Lower leg skin (tissue), 4 donors: ENCODE measurements around the gene KAZN. TPM values are rescaled to one million over a fixed set of nuclear protein-coding genes. Genes with fewer than 3 reads are reported as not detected.

ENCODE experiments used
- DNase-seq, 2 donors: peaks; one replicate each; pipeline ENCODE4 v3.0.0-alpha.2; 2019; ENCODE audit warnings: low spot score in 2 of 2
- H3K4me3 ChIP-seq: fragments of 200-600 bp; sonication (generic); 2 replicates; pipeline ENCODE4 v1.5.1; 2017; ENCODE audit warnings: mild to moderate bottlenecking, low read depth; ENCODE audit not compliant: poor library complexity, severe bottlenecking
- CTCF ChIP-seq, 3 donors: fragments of 450-650 bp; IDR thresholded peaks; one replicate each; pipeline ENCODE4 v1.5.1; 2016; ENCODE audit warnings: antibody characterized with exemption in 3 of 3, mild to moderate bottlenecking in 3 of 3, moderate library complexity in 2 of 3
- POLR2A ChIP-seq, 2 donors: fragments of 450-650 bp; IDR thresholded peaks; one replicate each; pipeline ENCODE4 v1.6.1; 2016 to 2017; ENCODE audit warnings: antibody characterized with exemption in 2 of 2, mild to moderate bottlenecking in 1 of 2, moderate library complexity in 1 of 2
- WGBS, 2 donors: methylation state at CpG; one replicate each; pipeline ENCODE4 v1.1.5; 2018; 5-methylcytosine and 5-hydroxymethylcytosine counted together
- intact Hi-C: fragments of 100-400 bp; cut with DNase I; formaldehyde crosslinking; loops from one replicate; pipeline ENCODE4 v1.15.0; 2023; ENCODE audit warnings: low total_unique reads
- total RNA-seq, 4 donors: library from RNA; depleted of rRNA; stranded (reverse); fragments of >200 nt; gene quantifications; one replicate each; pipeline ENCODE4 v1.1.0, GENCODE V29; 2016

The KAZN gene
- total RNA-seq, 4 donors from 2014 or later, result 21.4 to 36.0 (median 28.4) TPM

DNA sequence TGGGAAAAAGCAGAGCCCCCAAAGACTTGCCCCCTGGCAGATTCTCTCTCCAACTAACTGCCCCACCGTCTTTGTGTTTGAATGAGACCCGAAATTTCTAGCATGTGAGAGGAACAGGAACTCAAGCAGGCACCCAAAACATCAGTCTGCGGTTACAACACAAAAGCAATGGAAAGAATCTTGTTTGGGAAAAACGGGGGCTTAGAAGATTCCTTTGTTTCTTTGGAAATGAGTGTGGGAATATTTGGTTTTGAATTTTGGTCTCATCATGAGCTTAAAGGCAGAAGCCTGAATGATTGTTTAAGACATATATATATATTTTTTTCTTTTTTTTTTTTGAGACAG is 366.2 kb downstream of the KAZN start:
- TF ChIP-seq POLR2A (IDR thresholded peaks at IDR 0.05) (no peak), CTCF (IDR thresholded peaks at IDR 0.05) (no peak)
- intact Hi-C loops, result no loop called here
- DNase-seq, result no peak
- no peak overlapping the region for H3K4me3 ChIP-seq
- 61% methylated on average over 4 of the region's 4 CpGs for WGBS, 2 donors

- TF ChIP-seq CTCF (IDR thresholded peaks at IDR 0.05) (no peak), POLR2A (IDR thresholded peaks at IDR 0.05) (no peak)
- peak; percentile 84 to 95 for DNase-seq
- H3K4me3 ChIP-seq, result no peak overlapping the region
- 47 to 58% methylated on average over 15 of the region's 15 CpGs for WGBS, 2 donors
- intact Hi-C loops, result no loop called here
Measured at GRCh38 chr1:14968251-14968851, 369.9 kb downstream of the KAZN start.

GRCh38 chr1:14969006-14969405 is 370.5 kb downstream of the KAZN start:
- WGBS, 2 donors, result 65 to 81% methylated on average over 7 of the region's 7 CpGs
- intact Hi-C loops, result no loop called here
- H3K4me3 ChIP-seq, result no peak overlapping the region
- no peak for TF ChIP-seq CTCF (IDR thresholded peaks at IDR 0.05)
- no peak for TF ChIP-seq POLR2A (IDR thresholded peaks at IDR 0.05)
- no peak for DNase-seq

DNA sequence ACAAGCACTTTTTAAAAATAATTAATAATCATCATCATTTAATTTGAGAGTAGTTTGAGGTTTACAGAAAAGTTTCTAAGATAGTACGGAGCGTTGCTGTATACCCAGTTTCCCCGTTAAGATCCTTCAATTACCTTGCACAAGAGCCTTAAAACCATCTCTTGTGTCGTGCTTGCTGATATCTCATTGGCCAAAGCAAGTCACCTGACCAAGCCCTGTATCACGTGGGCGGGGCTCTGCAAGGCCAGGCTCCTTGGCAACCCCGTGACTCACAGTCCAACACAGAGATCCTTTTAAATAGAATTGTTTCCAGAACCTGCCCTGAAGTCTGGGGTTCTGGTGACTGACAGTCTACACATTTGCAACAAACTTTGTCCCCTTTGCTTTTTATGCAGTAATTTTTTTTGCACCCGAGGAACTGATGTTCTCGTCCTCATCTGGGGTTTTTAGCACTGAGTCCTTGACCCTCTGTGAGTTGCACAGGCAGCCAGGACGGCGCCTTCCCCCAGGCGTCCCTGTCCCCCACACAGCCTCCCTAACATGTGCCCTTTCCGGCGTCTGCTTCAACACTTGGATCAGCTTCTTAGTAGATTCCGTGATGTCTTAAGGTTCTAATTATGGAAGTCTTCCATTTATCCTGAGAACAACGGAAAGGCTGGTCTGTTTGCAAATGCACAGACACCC is 371.8 kb downstream of the KAZN start:
- 47 to 55% methylated on average over 16 of the region's 16 CpGs for WGBS, 2 donors
- intact Hi-C loops, result no loop called here

DNA sequence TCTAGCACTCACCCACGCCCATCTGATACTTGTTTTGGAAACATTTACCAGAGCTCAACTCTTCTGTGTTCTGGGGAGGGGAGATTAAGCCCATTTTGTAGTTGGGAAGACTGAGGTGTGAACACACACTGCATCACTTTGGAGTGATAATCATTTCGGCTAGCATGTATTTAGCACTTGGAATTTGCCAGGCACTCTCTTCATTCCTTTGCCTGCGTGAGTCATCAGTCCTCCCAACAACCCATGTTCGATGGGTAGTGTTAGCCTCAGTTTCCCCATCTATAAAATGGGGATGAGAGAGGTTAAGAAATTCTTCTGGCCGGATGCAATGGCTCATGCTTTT is 372.3 kb downstream of the KAZN start:
- intact Hi-C loops, result no loop called here
- WGBS, 2 donors, result 59 to 69% methylated on average over 5 of the region's 5 CpGs
- no peak for DNase-seq

More for the DNA sequence above, 371.8 kb downstream of the KAZN start:
- TF ChIP-seq POLR2A (IDR thresholded peaks at IDR 0.05), result no peak
- no peak for TF ChIP-seq CTCF (IDR thresholded peaks at IDR 0.05)
- peak; percentile 83 to 95 for DNase-seq
- H3K4me3 ChIP-seq, result no peak overlapping the region

More for the DNA sequence above, 372.3 kb downstream of the KAZN start:
- TF ChIP-seq POLR2A (IDR thresholded peaks at IDR 0.05) (no peak), CTCF (IDR thresholded peaks at IDR 0.05) (no peak)
- no peak overlapping the region for H3K4me3 ChIP-seq
